Measurements from ENCODE around the gene PPP1R27. TPM values are rescaled to one million over a fixed set of nuclear protein-coding genes. Genes with fewer than 3 reads are reported as not detected.

Gene PPP1R27
- total and polyA plus RNA-seq, 7 donors = 296 to 2,217 (median 976) TPM

GRCh38 chr17:81807210-81807719 lies 27.6 kb downstream of the PPP1R27 start:
- intact Hi-C loops (cut with DNase I) = no loop called here
- WGBS, 3 donors = 38 to 49% (median 47%) methylated on average over 15 to 18 of the region's 18 CpGs
- H3K27me3 ChIP-seq (ENCODE audit: insufficient read depth in 3 of 3, low read length in 2 of 3) = peaks cover 0 to 79% (median 35%) of the 10 kb centered on the region in 3 donors
- TF ChIP-seq CTCF (IDR thresholded peaks at IDR 0.05) = no peak
- no peak overlapping the region for H3K4me3 ChIP-seq
- H3K36me3 ChIP-seq (ENCODE audit: insufficient read depth in 1 of 2, low read depth in 1 of 2) = no peaks in the 10 kb centered on the region
- no peak overlapping the region for H3K27ac ChIP-seq
- no peaks in the 10 kb centered on the region for H3K4me1 ChIP-seq
- DNase-seq = no peak
- no peaks in the 10 kb centered on the region for H3K9me3 ChIP-seq
- peak in 2 of 4 donors; percentile 23 to 42 for ATAC-seq

- 17 to 27% (median 22%) methylated on average over 18 to 23 of the region's 23 CpGs for WGBS, 3 donors
- no peak for DNase-seq
- Histone ChIP-seq H3K27ac (no peak overlapping the region), H3K27me3 (ENCODE audit: insufficient read depth in 3 of 3, low read length in 2 of 3) (peaks cover 0 to 82% (median 39%) of the 10 kb centered on the region in 3 donors), H3K9me3 (no peaks in the 10 kb centered on the region), H3K36me3 (ENCODE audit: insufficient read depth in 1 of 2, low read depth in 1 of 2) (no peaks in the 10 kb centered on the region), H3K4me3 (no peak overlapping the region), H3K4me1 (no peaks in the 10 kb centered on the region)
- ATAC-seq = peak in 2 of 4 donors; percentile 7 to 12
- TF ChIP-seq CTCF (IDR thresholded peaks at IDR 0.05) = no peak
- intact Hi-C loops (cut with DNase I) = no loop called here
Measured at GRCh38 chr17:81806461-81807209, 28.2 kb downstream of the PPP1R27 start.

- DNase-seq = no peak
- no peak for ATAC-seq
- Histone ChIP-seq H3K9me3 (no peaks in the 10 kb centered on the region), H3K36me3 (ENCODE audit: insufficient read depth in 1 of 2, low read depth in 1 of 2) (no peaks in the 10 kb centered on the region), H3K27me3 (ENCODE audit: insufficient read depth in 3 of 3, low read length in 2 of 3) (peaks cover 0 to 82% (median 39%) of the 10 kb centered on the region in 3 donors), H3K27ac (no peak overlapping the region), H3K4me3 (no peak overlapping the region), H3K4me1 (no peaks in the 10 kb centered on the region)
- WGBS, 3 donors = 62 to 68% (median 64%) methylated on average over 17 to 18 of the region's 18 CpGs
- no peak for TF ChIP-seq CTCF (IDR thresholded peaks at IDR 0.05)
- intact Hi-C loops (cut with DNase I) = no loop called here
Measured at GRCh38 chr17:81805707-81806460, 29.0 kb downstream of the PPP1R27 start.

GRCh38 chr17:81804559-81805399 lies 30.1 kb downstream of the PPP1R27 start:
- peak in 2 of 4 donors; percentile 42 to 63 for ATAC-seq
- 2 to 4% (median 3%) methylated on average over 45 to 65 of the region's 65 CpGs for WGBS, 3 donors

More at GRCh38 chr17:81804559-81805399, 30.1 kb downstream of the PPP1R27 start:
- Histone ChIP-seq H3K4me3 (peak overlapping the region; percentile 49), H3K27me3 (ENCODE audit: insufficient read depth in 3 of 3, low read length in 2 of 3) (peaks cover 0 to 81% (median 36%) of the 10 kb centered on the region in 3 donors), H3K9me3 (no peaks in the 10 kb centered on the region), H3K36me3 (ENCODE audit: insufficient read depth in 1 of 2, low read depth in 1 of 2) (no peaks in the 10 kb centered on the region), H3K4me1 (no peaks in the 10 kb centered on the region), H3K27ac (no peak overlapping the region)
- no peak for DNase-seq
- no peak for TF ChIP-seq CTCF (IDR thresholded peaks at IDR 0.05)
- intact Hi-C loops (cut with DNase I) = no loop called here
